Measurements from ENCODE around the gene UHRF2.

GRCh38 chr9:6440405-6440804 lies 27.4 kb downstream of the UHRF2 start:
- no peak for TF ChIP-seq YY1 (IDR thresholded peaks at IDR 0.05; ENCODE audit: extremely low read depth, insufficient replicate concordance, low read depth, low read length)
- TF ChIP-seq CTCF (IDR thresholded peaks at IDR 0.05 in 2 of 3, conservative IDR thresholded peaks at IDR 0.05 in 1 of 3; ENCODE audit: borderline replicate concordance in 1 of 3, insufficient read depth in 1 of 3, low read depth in 2 of 3, low read length in 2 of 3) = no peak
- TF ChIP-seq EZH2 (IDR thresholded peaks at IDR 0.05) = no peak
- TF ChIP-seq ZBTB33 (IDR thresholded peaks at IDR 0.05; ENCODE audit: extremely low read depth, insufficient replicate concordance, low read length) = no peak
- no peak for TF ChIP-seq POLR2A (IDR thresholded peaks at IDR 0.05; ENCODE audit: borderline replicate concordance, extremely low read depth, insufficient read depth, insufficient read length)
